Loucy (cell line): ENCODE results near the gene C16orf96.

Source experiments
- H2AFZ ChIP-seq: fragments of 200-600 bp; sonication (generic); 2 replicates; pipeline ENCODE4 v1.6.0; 2016; ENCODE audit warnings: antibody characterized with exemption, mild to moderate bottlenecking, low read length, moderate library complexity
- H3F3A ChIP-seq: fragments of 200-600 bp; 2 replicates; pipeline ENCODE4 v1.6.0; 2016; ENCODE audit warnings: antibody characterized with exemption, low read depth, mild to moderate bottlenecking
- H3K27me3 ChIP-seq: fragments of 200-600 bp; sonication (generic); 2 replicates; pipeline ENCODE4 v1.6.1; 2014; ENCODE audit warnings: low read length, mild to moderate bottlenecking; ENCODE audit not compliant: insufficient read depth, poor library complexity, severe bottlenecking
- H3K36me3 ChIP-seq: fragments of 200-600 bp; sonication (generic); 2 replicates; pipeline ENCODE4 v1.6.1; 2016; ENCODE audit warnings: low read length; ENCODE audit not compliant: insufficient read depth
- H3K4me1 ChIP-seq: fragments of 200-600 bp; sonication (generic); 2 replicates; pipeline ENCODE4 v1.5.1; 2014; ENCODE audit warnings: low read length, mild to moderate bottlenecking; ENCODE audit not compliant: insufficient read depth, poor library complexity, severe bottlenecking
- H3K4me2 ChIP-seq: fragments of 200-600 bp; sonication (generic); 2 replicates; pipeline ENCODE4 v1.6.0; 2014; ENCODE audit warnings: antibody characterized with exemption, low read length, low read depth, mild to moderate bottlenecking; ENCODE audit not compliant: poor library complexity, severe bottlenecking
- H3K4me3 ChIP-seq: fragments of 200-600 bp; sonication (generic); 2 replicates; pipeline ENCODE4 v1.5.1; 2014; ENCODE audit warnings: low read length, mild to moderate bottlenecking, mixed read lengths; ENCODE audit not compliant: poor library complexity, severe bottlenecking
- H3K79me2 ChIP-seq: fragments of 200-600 bp; sonication (generic); 2 replicates; pipeline ENCODE4 v1.6.1; 2014; ENCODE audit warnings: low read length; ENCODE audit not compliant: insufficient read depth
- H3K9ac ChIP-seq: fragments of 200-600 bp; sonication (generic); 2 replicates; pipeline ENCODE4 v1.6.0; 2014; ENCODE audit warnings: mild to moderate bottlenecking, low read depth, low read length, moderate library complexity; ENCODE audit not compliant: poor library complexity, severe bottlenecking
- H3K9me2 ChIP-seq: fragments of 200-600 bp; sonication (generic); replicated peaks from 2 replicates; pipeline ENCODE4 v1.6.1; 2016; ENCODE audit warnings: low read depth, low read length, mixed read lengths
- H3K9me3 ChIP-seq: fragments of 200-600 bp; sonication (generic); 2 replicates; pipeline ENCODE4 v1.6.1; 2014; ENCODE audit warnings: mild to moderate bottlenecking, antibody characterized with exemption, low read length, low read depth; ENCODE audit not compliant: insufficient read depth
- H4K20me1 ChIP-seq: fragments of 200-600 bp; sonication (generic); 2 replicates; pipeline ENCODE4 v1.6.0; 2014; ENCODE audit warnings: antibody characterized with exemption, low read length, mild to moderate bottlenecking; ENCODE audit not compliant: insufficient read depth, poor library complexity, severe bottlenecking
- CTCF ChIP-seq: fragments of 200-600 bp; sonication (generic); conservative IDR thresholded peaks from 2 replicates; pipeline ENCODE4 v1.5.1; 2014; ENCODE audit warnings: mild to moderate bottlenecking, antibody characterized with exemption, low read length
- EZH2phosphoT487 ChIP-seq: fragments of 200-600 bp; IDR thresholded peaks from 2 replicates; pipeline ENCODE4 v1.6.1; 2018; ENCODE audit warnings: antibody characterized with exemption, mild to moderate bottlenecking, moderate library complexity, borderline replicate concordance

The C16orf96 gene

GRCh38 chr16:4624015-4624826 lies 68.1 kb downstream of the C16orf96 start, which contains the start of gene MGRN1:
MGRN1 (plus strand) TSS chr16:4624826; CDS start chr16:4624961, 135 bp downstream.
- Histone ChIP-seq H3K4me2 (peak within 1 kb of the TSS; percentile 85), H3F3A (no peaks in the 10 kb centered on the region), H3K4me3 (peak within 1 kb of the TSS; percentile 83), H3K4me1 (peaks cover 18% of the 10 kb centered on the region), H3K9me3 (no peaks in the 10 kb centered on the region), H2AFZ (peak within 1 kb of the TSS; percentile 80), H4K20me1 (peaks cover 5% of the 10 kb centered on the region), H3K9ac (peak within 1 kb of the TSS; percentile 81), H3K36me3 (no peaks in the 10 kb centered on the region), H3K79me2 (peaks cover 40% of the 10 kb centered on the region), H3K9me2 (no peaks in the 10 kb centered on the region), H3K27me3 (no peaks in the 10 kb centered on the region)
- TF ChIP-seq CTCF (peak; percentile 74), EZH2phosphoT487 (no peak)

DNA sequence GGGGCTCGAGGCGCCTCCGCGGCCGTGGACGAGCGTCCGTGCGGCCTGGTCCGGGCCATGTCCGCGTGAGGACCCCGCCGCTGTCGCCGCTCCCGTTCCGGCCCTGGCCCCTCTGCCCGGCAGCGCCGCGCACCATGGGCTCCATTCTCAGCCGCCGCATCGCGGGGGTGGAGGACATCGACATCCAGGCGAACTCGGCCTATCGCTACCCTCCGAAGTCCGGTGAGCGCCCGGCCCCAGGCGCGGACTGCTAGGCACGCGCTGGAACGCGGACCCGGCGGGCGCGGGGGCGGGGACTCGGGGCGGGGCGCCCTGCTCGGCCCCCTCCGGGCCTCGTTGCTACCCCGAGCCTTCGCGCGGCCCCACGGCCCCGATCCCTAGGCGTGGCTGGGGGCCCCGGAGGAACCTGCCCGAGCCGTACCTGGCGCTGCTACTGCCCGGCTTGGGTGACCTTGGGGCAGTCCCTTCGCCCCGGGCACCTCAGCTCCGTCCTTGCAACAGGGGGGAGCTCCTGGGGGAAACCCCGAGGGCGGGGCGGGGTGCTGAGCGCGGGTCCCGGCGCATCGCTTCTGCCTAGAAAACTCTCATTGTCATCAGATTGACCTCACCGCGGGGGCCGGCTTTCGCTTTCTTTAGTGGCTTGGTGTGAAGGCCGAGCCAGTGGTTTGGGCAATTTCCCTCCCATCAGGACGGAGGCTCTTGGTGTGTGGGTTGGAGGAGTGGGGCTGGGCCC lies 68.9 kb downstream of the C16orf96 start:
- no peaks in the 10 kb centered on the region for H3K36me3 ChIP-seq
- H3F3A ChIP-seq: no peaks in the 10 kb centered on the region
- H3K9me2 ChIP-seq: no peaks in the 10 kb centered on the region
- peaks cover 5% of the 10 kb centered on the region for H4K20me1 ChIP-seq
- H3K27me3 ChIP-seq: no peaks in the 10 kb centered on the region
- H3K9ac ChIP-seq: peak overlapping the region; percentile 81
- H3K79me2 ChIP-seq: peaks cover 40% of the 10 kb centered on the region
- TF ChIP-seq EZH2phosphoT487 (no peak), CTCF (no peak)
- H3K4me2 ChIP-seq: peak overlapping the region; percentile 85
- no peaks in the 10 kb centered on the region for H3K9me3 ChIP-seq
- H2AFZ ChIP-seq: peak overlapping the region; percentile 49; the same call in 1 of the 2 replicates
- H3K4me1 ChIP-seq: peaks cover 18% of the 10 kb centered on the region
- H3K4me3 ChIP-seq: peak overlapping the region; percentile 83

DNA sequence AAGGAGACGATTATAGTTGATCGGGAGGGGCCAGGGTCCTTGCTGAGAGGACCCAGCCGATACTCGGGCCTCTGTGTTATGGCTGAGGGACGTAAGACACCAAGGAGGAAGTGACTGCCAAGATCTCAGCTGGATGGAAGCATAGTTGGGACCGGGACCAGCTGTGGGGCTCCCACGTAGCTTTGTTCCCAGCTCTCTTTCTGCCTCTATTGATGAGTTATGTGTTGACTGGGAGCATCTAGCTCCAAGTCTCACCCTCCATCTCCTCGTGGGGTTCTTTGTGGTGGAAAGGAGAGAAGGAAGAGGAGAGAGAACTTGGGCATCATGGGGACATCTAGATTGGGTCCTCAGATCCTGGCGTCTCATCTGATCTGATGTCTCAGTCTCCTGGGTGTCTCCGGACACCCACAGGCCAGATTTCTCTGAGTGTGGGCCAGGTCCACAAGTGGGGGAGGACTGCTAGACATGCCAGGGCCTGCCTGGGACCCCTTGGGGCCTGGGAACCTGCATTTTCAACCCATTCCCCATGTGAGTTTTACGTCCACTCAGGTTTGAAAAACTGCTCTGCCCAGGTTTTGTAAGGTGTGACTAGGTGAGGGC lies 69.5 kb downstream of the C16orf96 start:
- Histone ChIP-seq H3K79me2 (peaks cover 40% of the 10 kb centered on the region), H3K9me2 (no peaks in the 10 kb centered on the region), H3K36me3 (no peaks in the 10 kb centered on the region), H3K4me2 (peak overlapping the region; percentile 85), H4K20me1 (peaks cover 5% of the 10 kb centered on the region), H2AFZ (no peak overlapping the region), H3F3A (no peaks in the 10 kb centered on the region), H3K9me3 (no peaks in the 10 kb centered on the region), H3K4me3 (peak overlapping the region; percentile 83), H3K27me3 (no peaks in the 10 kb centered on the region), H3K9ac (peak overlapping the region; percentile 81), H3K4me1 (peaks cover 18% of the 10 kb centered on the region)
- no peak for TF ChIP-seq EZH2phosphoT487
- no peak for TF ChIP-seq CTCF
